MCF 10A (cell line): ENCODE data around the gene EHMT1. TPM values are rescaled to one million over a fixed set of nuclear protein-coding genes. Genes with fewer than 3 reads are reported as not detected.
"Not testable (repeated sequence)": the region's sequence is repeated elsewhere in the genome, so short reads cannot be mapped to it uniquely, and the experiment has no call there.

Experiments used
- BruUV-seq: library from RNA; stranded (reverse); fragments of 400-500 nt; replicated peaks from 2 replicates; lab custom pipeline; 2021; lab: Mats Ljungman, UMichigan
- CTCF ChIA-PET: fragments of 300-600 bp; sonication (Branson Sonifier 250); formaldehyde crosslinking; extraction: SDS; loops from one replicate; lab custom pipeline; 2021; ENCODE audit warnings: antibody characterized with exemption, inconsistent platforms; lab: Yijun Ruan, JAX
- POLR2A ChIA-PET: fragments of 300-600, 350-650 bp; sonication (Branson Sonifier 250); formaldehyde crosslinking; extraction: SDS; loops from one replicate; lab custom pipeline; 2020; ENCODE audit warnings: antibody characterized with exemption, inconsistent platforms; lab: Yijun Ruan, JAX
- DNase-seq: peaks from one replicate; pipeline ENCODE4 v3.0.0-alpha.2; 2018; ENCODE audit not compliant: unreplicated experiment
- H3K27ac Mint-ChIP-seq: one replicate; pipeline ENCODE4 v1.8.0; 2022; ENCODE audit warnings: mild to moderate bottlenecking, low read depth, mixed read lengths; ENCODE audit not compliant: unreplicated experiment
- H3K27me3 Mint-ChIP-seq: one replicate; pipeline ENCODE4 v1.8.0; 2022; ENCODE audit warnings: mixed read lengths; ENCODE audit not compliant: insufficient read depth, unreplicated experiment
- H3K36me3 Mint-ChIP-seq: one replicate; pipeline ENCODE4 v1.8.0; 2022; ENCODE audit warnings: mild to moderate bottlenecking, moderate library complexity, mixed read lengths; ENCODE audit not compliant: insufficient read depth, unreplicated experiment
- H3K4me1 Mint-ChIP-seq: one replicate; pipeline ENCODE4 v1.8.0; 2022; ENCODE audit warnings: mixed read lengths; ENCODE audit not compliant: insufficient read depth, unreplicated experiment
- H3K4me3 Mint-ChIP-seq: one replicate; pipeline ENCODE4 v1.8.0; 2022; ENCODE audit warnings: mild to moderate bottlenecking, moderate library complexity, mixed read lengths; ENCODE audit not compliant: unreplicated experiment
- H3K9me3 Mint-ChIP-seq: one replicate; pipeline ENCODE4 v1.8.0; 2022; ENCODE audit warnings: mixed read lengths; ENCODE audit not compliant: unreplicated experiment
- CTCF ChIP-seq: fragments of 200-600 bp; IDR thresholded peaks from one replicate; pipeline ENCODE4 v1.8.0; 2022; ENCODE audit warnings: antibody characterized with exemption, mild to moderate bottlenecking; ENCODE audit not compliant: unreplicated experiment
- intact Hi-C: fragments of 100-400 bp; cut with micrococcal nuclease; formaldehyde crosslinking; loops from 2 replicates; pipeline ENCODE4 v1.14.1; 2022
- total RNA-seq: library from RNA; stranded (reverse); gene quantifications from 2 replicates; pipeline ENCODE4 v1.2.3, GENCODE V29; 2022

Gene EHMT1
- total RNA-seq, 1 experiment from 2014 or later, result 79.7 TPM

DNA sequence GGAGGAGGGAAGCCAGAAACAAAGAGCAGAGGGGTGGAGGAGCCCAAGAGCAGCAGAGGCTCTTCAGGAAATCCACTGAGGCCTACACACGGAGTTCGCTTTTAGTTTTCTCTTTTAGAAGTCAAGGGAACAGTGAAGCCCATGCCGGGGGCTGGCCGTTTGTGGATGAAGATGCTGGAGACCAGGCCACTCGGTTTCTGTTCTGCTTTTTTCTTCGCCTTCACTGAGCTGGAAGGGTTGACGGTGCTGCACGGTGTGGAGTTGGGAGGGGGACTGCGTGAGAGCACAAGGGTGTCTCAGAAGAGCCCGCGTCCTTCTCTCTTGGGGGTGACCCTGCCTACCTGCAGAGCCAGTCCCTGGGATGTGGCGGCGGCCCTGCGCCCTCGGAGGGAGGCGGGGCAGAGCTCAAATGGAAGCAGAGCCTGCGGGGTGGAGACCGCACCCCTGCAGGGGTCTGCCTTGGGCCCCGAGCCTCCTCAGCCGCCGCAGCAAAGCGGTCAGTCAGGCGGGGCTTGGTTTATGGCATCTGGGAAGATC is 190.3 kb downstream of the EHMT1 start:
- DNase-seq, result no peak
- ChIA-PET CTCF (no interaction called here), POLR2A (no interaction called here)
- Mint-ChIP-seq H3K27ac (no peak overlapping the region), H3K9me3 (no peaks in the 10 kb centered on the region), H3K4me1 (no peaks in the 10 kb centered on the region), H3K36me3 (peaks cover 40% of the 10 kb centered on the region), H3K27me3 (no peaks in the 10 kb centered on the region), H3K4me3 (no peak overlapping the region)
- intact Hi-C loops, result no loop called here
- no TSS peak for BruUV-seq
- no peak for TF ChIP-seq CTCF

DNA sequence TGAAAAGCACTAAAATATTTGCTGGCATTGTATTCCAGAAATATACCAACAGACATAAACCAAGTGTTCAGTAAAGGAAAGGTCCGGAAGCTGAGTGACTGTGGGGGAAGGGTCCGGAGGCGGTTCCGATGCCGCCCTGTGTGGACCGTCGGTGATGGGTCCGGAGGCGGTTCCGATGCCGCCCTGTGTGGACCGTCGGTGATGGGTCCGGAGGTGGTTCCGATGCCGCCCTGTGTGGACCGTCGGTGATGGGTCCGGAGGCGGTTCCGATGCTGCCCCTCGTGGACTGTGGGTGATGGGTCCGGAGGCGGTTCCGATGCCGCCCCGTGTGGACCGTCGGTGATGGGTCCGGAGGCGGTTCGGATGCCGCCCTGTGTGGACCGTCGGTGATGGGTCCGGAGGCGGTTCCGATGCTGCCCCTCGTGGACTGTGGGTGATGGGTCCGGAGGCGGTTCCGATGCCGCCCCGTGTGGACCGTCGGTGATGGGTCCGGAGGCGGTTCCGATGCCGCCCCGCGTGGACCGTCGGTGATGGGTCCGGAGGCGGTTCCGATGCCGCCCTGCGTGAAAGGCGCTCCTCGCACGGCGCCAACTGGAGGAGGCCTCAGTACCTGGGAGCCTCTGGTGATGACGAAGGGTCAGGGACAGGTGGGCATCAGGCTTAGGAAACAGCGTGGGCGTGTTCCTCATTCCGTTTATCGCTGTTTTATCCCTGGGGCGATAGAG is 191.1 kb downstream of the EHMT1 start:
- H3K4me1 Mint-ChIP-seq, BruUV-seq, H3K9me3 Mint-ChIP-seq, DNase-seq, intact Hi-C loops, H3K4me3 Mint-ChIP-seq, POLR2A ChIA-PET, H3K27ac Mint-ChIP-seq, H3K27me3 Mint-ChIP-seq, CTCF ChIA-PET: not testable (repeated sequence)
- peaks cover 48% of the 10 kb centered on the region for H3K36me3 Mint-ChIP-seq

DNA sequence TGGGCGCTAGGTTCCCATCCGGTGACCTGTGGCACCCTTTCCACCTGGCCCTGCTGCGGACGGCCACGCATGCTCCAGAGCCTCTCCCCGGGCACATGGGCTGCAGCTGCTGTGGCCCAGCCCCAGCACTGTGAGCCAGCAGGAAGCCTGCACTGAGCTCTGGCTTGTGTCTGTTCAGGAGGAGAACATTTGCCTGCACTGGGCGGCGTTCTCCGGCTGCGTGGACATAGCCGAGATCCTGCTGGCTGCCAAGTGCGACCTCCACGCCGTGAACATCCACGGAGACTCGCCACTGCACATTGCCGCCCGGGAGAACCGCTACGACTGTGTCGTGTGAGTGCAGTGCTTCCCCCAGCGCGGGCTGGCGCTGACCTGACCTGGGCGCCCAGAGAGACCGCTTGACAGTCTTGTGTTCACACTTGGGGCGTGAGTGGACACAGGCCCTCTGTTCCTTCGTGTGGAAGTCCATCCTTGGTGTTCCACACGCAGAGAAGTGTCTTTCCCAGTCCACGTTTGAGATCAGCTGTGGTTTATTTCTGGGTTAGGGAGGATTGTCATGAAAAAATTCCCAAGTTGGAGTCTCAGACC is 192.6 kb downstream of the EHMT1 start:
- no peaks in the 10 kb centered on the region for H3K27me3 Mint-ChIP-seq
- H3K4me3 Mint-ChIP-seq, result no peak overlapping the region
- ChIA-PET CTCF (interaction anchor here (1.3 kb wide), 1 partner anchor 138 kb away, joined by 3 read pairs; no protein-coding TSS in a partner anchor), POLR2A (no interaction called here)
- H3K36me3 Mint-ChIP-seq, result peaks cover 53% of the 10 kb centered on the region
- H3K9me3 Mint-ChIP-seq, result no peaks in the 10 kb centered on the region
- TF ChIP-seq CTCF, result no peak
- H3K4me1 Mint-ChIP-seq, result no peaks in the 10 kb centered on the region
- no peak for DNase-seq
- no TSS peak for BruUV-seq
- H3K27ac Mint-ChIP-seq, result no peak overlapping the region
- intact Hi-C loops, result no loop called here

DNA sequence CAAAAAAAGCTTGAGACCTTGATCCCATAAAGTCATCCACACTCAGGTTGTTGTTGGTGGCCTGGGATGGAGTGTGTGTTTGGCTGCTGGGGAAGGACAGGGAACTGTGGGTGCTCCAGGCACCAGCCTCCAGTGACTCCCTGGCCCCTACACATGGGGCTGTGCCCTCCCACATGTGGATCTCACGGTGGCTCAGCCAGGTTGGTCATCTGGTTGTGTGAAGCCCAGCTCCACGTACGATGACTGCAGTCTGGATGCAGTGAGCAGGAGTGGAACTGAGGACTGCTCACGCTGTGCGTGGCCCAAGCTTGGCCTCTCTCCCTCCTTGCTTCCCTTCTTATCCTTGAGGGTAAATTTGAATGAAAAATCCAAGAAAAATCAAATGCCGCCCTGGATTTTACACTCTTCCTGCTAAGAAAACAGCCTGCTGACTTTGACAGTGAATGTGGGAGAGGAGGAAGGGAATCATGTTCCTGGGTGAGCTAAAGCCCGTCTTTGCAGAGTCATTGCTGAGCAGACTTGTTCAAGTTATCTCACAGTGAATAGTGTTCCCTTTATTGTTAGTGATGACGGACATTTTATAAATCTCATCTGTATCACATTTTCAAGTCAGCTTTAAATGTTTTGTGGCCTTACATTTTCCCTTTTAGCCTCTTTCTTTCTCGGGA is 193.7 kb downstream of the EHMT1 start:
- no peaks in the 10 kb centered on the region for H3K4me1 Mint-ChIP-seq
- intact Hi-C loops, result no loop called here
- H3K27ac Mint-ChIP-seq, result no peak overlapping the region
- BruUV-seq, result no TSS peak
- DNase-seq, result no peak
- ChIA-PET POLR2A (no interaction called here), CTCF (interaction anchor here (1.3 kb wide), 1 partner anchor 139 kb away, joined by 3 read pairs; no protein-coding TSS in a partner anchor)
- no peak overlapping the region for H3K4me3 Mint-ChIP-seq
- H3K27me3 Mint-ChIP-seq, result no peaks in the 10 kb centered on the region
- H3K9me3 Mint-ChIP-seq, result no peaks in the 10 kb centered on the region
- peaks cover 56% of the 10 kb centered on the region for H3K36me3 Mint-ChIP-seq
- no peak for TF ChIP-seq CTCF
